Activated T-cell treated with anti-CD3 and anti-CD28 coated beads, Interleukin-2, amount 50 U/mL, for 24 hours (primary cell): ENCODE measurements around the gene SCAMP1.
A peak's percentile ranks its signal among the peaks of the same experiment; 100 is the strongest.
"Not testable (repeated sequence)": the region's sequence is repeated elsewhere in the genome, so short reads cannot be mapped to it uniquely, and the experiment has no call there.

Experiments used
- DNase-seq: peaks from one replicate; pipeline ENCODE4 v3.0.0-alpha.2; 2020
- H3K27ac Mint-ChIP-seq: 2 replicates; pipeline ENCODE4 v1.8.0; 2020; ENCODE audit warnings: mild to moderate bottlenecking, mixed read lengths
- H3K27me3 Mint-ChIP-seq: 2 replicates; pipeline ENCODE4 v1.8.0; 2020; ENCODE audit warnings: mixed read lengths
- H3K36me3 Mint-ChIP-seq: 2 replicates; pipeline ENCODE4 v1.8.0; 2020; ENCODE audit warnings: low read depth, mixed read lengths
- H3K4me1 Mint-ChIP-seq: 2 replicates; pipeline ENCODE4 v1.8.0; 2020; ENCODE audit warnings: low read depth, mixed read lengths
- H3K4me3 Mint-ChIP-seq: 2 replicates; pipeline ENCODE4 v1.8.0; 2020; ENCODE audit warnings: mild to moderate bottlenecking, moderate library complexity, mixed read lengths
- H3K9me3 Mint-ChIP-seq: 2 replicates; pipeline ENCODE4 v1.8.0; 2020; ENCODE audit warnings: mixed read lengths

SCAMP1 gene

DNA sequence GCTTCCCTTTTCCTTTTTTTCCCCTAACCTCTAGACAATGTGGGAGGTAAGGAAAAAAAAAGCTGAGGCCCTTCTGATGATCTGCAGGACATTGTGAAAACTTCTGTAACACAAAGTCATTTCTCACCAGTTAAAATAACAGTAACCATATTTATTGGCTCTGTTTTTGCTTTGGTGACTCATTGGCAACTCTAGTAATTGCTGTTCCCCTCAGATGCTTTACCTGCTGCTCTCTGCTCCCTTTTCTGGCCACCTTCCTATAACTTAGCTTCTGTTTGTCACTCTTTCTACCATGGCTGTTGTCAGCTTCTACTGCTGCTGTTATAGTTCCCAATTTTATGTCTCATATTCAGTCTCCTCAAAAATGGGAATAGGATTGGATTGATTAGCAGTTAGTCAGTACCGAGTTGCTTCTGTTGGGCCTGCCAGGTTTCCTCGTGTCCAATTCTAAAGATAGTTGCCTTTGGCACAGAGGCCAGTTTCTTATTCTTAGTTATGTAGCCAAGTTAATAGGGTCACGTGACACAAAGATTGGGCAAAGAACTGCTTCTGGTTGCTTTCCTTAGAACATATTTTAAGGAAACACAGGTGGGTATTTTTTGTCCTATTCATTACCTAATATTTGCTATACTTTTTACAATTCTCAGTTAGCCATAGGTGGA is 16.8 kb downstream of the SCAMP1 start:
- Mint-ChIP-seq H3K27ac (no peak overlapping the region), H3K27me3 (no peaks in the 10 kb centered on the region), H3K9me3 (no peaks in the 10 kb centered on the region), H3K4me1 (peaks cover 34% of the 10 kb centered on the region), H3K36me3 (peaks cover 5% of the 10 kb centered on the region), H3K4me3 (no peak overlapping the region)
- no peak for DNase-seq

DNA sequence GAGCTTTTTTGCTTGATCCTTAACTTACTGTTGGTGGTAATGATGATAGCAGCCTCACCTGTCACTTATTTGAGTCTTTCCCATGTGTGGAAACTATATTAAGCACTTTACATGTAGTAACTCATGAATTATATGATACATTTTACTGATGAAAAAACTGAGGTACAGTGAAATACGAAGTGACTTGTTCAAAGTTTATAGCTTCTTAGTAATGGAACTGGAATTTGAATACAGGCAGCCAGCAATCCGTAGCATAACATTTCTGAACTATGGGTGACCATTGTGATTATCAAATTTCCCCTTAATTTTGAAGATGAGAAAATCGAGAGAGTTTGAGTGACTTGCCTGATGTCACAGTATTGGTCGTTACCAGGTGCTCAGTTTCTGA is 17.3 kb downstream of the SCAMP1 start:
- Mint-ChIP-seq H3K27ac (no peak overlapping the region), H3K27me3 (no peaks in the 10 kb centered on the region), H3K9me3 (no peaks in the 10 kb centered on the region), H3K36me3 (peaks cover 5% of the 10 kb centered on the region), H3K4me3 (no peak overlapping the region), H3K4me1 (peaks cover 33% of the 10 kb centered on the region)
- DNase-seq, result no peak

DNA sequence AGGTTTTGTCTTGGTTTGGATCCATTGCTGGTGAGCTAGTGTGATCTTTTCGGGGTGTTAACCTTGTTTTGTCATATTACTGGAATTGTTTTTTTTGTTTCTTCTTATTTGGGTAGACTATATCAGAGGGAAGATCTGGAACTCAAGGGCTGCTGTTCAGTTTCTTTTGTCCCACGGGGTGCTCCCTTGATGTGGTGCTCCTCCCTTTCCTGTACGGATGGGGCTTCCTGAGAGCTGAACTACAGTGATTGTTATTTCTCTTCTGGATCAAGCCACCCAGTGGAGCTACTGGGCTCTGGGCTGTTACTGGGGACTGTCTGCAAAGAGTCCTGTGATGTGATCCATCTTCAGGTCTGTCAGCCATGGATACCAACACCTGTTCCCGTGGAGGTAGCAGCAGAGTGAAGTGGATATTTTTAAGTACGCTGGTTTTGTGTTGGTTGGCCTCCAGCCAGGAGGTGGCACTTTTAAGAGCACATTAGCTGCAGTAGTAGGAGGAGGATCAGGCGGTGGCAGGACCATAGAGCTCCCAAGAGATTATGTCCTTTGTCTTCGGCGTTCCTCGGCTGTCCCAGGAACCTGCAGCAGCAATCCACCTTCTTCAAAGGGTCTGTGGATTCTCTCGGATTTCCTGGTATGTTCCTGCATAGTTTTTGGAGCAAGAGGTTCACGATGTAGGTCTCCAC is 27.2 kb downstream of the SCAMP1 start:
- H3K4me1 Mint-ChIP-seq, result peaks cover 26% of the 10 kb centered on the region
- peaks cover 67% of the 10 kb centered on the region for H3K36me3 Mint-ChIP-seq

GRCh38 chr5:78391357-78391756 is 30.9 kb downstream of the SCAMP1 start:
- H3K27ac Mint-ChIP-seq, result not testable (repeated sequence)
- peaks cover 47% of the 10 kb centered on the region for H3K36me3 Mint-ChIP-seq

More for the DNA sequence above, 27.2 kb downstream of the SCAMP1 start:
- DNase-seq, result no peak
- H3K9me3 Mint-ChIP-seq, result peaks cover 38% of the 10 kb centered on the region
- no peak overlapping the region for H3K27ac Mint-ChIP-seq
- H3K27me3 Mint-ChIP-seq, result no peaks in the 10 kb centered on the region
- no peak overlapping the region for H3K4me3 Mint-ChIP-seq

DNA sequence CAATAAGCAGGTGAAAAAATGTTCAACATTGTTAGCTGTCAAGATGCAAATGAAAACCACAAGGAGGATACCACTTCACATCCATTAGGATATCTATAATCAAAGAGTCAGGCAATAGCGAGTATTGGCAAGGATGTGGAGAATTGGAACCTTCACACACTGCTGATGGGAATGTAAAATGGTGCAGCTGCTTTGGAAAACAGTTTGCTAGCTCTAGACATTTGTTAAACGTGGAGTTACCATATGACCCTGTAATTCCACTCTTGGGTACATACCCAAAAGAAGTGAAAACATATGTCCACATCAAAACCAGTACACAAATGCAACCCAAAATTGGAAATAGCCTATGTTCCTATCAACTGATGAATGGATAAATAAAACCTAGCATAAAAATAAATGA is 37.4 kb downstream of the SCAMP1 start:
- H3K4me1 Mint-ChIP-seq, result peaks cover 27% of the 10 kb centered on the region
- peaks cover 6% of the 10 kb centered on the region for H3K9me3 Mint-ChIP-seq
- H3K4me3 Mint-ChIP-seq, result no peak overlapping the region
- H3K27me3 Mint-ChIP-seq, result no peaks in the 10 kb centered on the region
- DNase-seq, result no peak
- no peak overlapping the region for H3K27ac Mint-ChIP-seq
- H3K36me3 Mint-ChIP-seq, result peaks cover 34% of the 10 kb centered on the region

More at GRCh38 chr5:78391357-78391756, 30.9 kb downstream of the SCAMP1 start:
- not testable (repeated sequence) for H3K9me3 Mint-ChIP-seq, H3K27me3 Mint-ChIP-seq, H3K4me3 Mint-ChIP-seq, DNase-seq
- peaks cover 16% of the 10 kb centered on the region for H3K4me1 Mint-ChIP-seq

DNA sequence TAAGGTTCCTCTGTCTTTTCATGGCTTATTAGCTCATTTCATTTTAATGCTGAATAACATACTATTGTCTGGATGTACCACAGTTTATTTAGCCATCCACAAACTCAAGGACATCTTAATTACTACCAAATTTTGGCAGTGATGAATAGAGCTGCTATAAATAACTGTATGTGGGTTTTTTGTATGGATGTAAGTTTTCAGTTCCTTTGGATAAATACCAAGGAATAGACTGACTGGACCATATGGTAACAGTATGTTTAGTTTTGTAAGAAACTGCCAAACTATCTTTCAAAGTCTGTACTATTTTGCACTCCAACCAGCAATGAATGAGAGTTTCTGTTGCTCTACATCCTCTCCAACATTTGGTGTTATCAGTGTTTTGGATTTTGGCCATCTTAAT is 38.7 kb downstream of the SCAMP1 start:
- H3K4me3 Mint-ChIP-seq, result no peak overlapping the region
- H3K27me3 Mint-ChIP-seq, result no peaks in the 10 kb centered on the region
- peaks cover 6% of the 10 kb centered on the region for H3K9me3 Mint-ChIP-seq
- H3K36me3 Mint-ChIP-seq, result peaks cover 29% of the 10 kb centered on the region
- H3K4me1 Mint-ChIP-seq, result peaks cover 25% of the 10 kb centered on the region
- DNase-seq, result no peak
- no peak overlapping the region for H3K27ac Mint-ChIP-seq

DNA sequence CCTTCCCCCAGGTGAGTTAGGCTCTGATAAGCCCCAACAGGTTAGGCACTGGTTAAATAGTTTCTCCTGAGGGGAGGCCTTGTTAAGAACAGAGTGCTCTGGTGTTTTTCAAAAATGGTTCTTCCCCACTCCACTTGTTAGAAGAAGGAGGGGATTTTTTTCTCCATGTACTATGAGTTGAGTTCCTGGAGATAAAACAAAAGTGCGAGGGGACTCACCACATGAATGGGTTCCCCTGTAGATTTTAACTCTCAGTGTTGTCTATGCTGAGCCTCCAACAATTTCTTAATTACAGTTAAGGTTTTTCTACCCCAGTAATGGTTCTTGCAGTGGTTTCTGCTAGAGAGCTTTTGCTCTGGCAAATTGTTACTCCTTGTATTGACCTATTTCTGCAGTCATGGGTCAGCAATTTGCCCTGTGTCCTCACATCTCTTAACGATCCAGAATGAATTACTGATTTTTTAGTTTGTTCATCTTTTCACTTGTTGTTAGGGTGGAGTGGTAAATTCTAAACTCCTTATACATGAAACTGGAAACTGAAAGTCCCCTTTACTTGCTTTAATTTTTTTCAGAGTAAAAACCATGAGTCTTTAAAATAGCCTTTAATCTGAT is 44.4 kb downstream of the SCAMP1 start:
- DNase-seq, result no peak
- H3K9me3 Mint-ChIP-seq, result no peaks in the 10 kb centered on the region
- H3K4me1 Mint-ChIP-seq, result peaks cover 52% of the 10 kb centered on the region
- H3K27me3 Mint-ChIP-seq, result no peaks in the 10 kb centered on the region
- H3K27ac Mint-ChIP-seq, result peak overlapping the region; percentile 16
- no peak overlapping the region for H3K4me3 Mint-ChIP-seq
- peaks cover 18% of the 10 kb centered on the region for H3K36me3 Mint-ChIP-seq

- Mint-ChIP-seq H3K36me3 (peaks cover 18% of the 10 kb centered on the region), H3K9me3 (no peaks in the 10 kb centered on the region), H3K27me3 (no peaks in the 10 kb centered on the region), H3K4me1 (peaks cover 53% of the 10 kb centered on the region), H3K27ac (peak overlapping the region; percentile 78), H3K4me3 (no peak overlapping the region)
- no peak for DNase-seq
These were observed 45.7 kb downstream of the SCAMP1 start for GRCh38 chr5:78405829-78406750.

DNA sequence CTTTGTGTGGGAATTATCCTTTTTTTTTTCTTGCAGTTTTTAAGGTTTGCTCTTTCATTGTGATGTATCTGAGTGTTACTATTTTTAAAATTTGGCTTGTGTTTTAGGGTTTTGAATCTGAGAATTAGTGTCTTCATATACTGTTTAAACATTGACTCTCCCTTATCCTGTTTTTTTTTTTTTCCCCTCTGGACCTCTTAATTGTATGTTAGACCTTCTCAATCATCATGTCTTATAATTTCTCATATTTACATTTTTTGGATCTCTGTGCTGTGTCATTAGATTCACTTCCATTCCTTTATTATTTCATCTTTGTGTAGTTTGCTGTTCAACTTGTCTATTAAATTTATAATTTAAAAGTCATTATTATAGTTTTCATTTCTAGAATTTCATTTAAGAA is 47.0 kb downstream of the SCAMP1 start:
- DNase-seq, result no peak
- no peaks in the 10 kb centered on the region for H3K9me3 Mint-ChIP-seq
- peaks cover 18% of the 10 kb centered on the region for H3K36me3 Mint-ChIP-seq
- no peaks in the 10 kb centered on the region for H3K27me3 Mint-ChIP-seq
- no peak overlapping the region for H3K4me3 Mint-ChIP-seq
- peak overlapping the region; percentile 13 for H3K27ac Mint-ChIP-seq
- H3K4me1 Mint-ChIP-seq, result peaks cover 52% of the 10 kb centered on the region

GRCh38 chr5:78411586-78411985 is 51.2 kb downstream of the SCAMP1 start:
- H3K4me1 Mint-ChIP-seq, result peaks cover 39% of the 10 kb centered on the region
- H3K27ac Mint-ChIP-seq, result no peak overlapping the region

GRCh38 chr5:78416677-78417425 is 56.4 kb downstream of the SCAMP1 start:
- H3K4me3 Mint-ChIP-seq, result no peak overlapping the region
- peaks cover 17% of the 10 kb centered on the region for H3K4me1 Mint-ChIP-seq
- no peaks in the 10 kb centered on the region for H3K9me3 Mint-ChIP-seq
- no peak for DNase-seq
- peaks cover 57% of the 10 kb centered on the region for H3K36me3 Mint-ChIP-seq
- H3K27ac Mint-ChIP-seq, result no peak overlapping the region
- H3K27me3 Mint-ChIP-seq, result no peaks in the 10 kb centered on the region

More at GRCh38 chr5:78411586-78411985, 51.2 kb downstream of the SCAMP1 start:
- H3K27me3 Mint-ChIP-seq, result no peaks in the 10 kb centered on the region
- H3K9me3 Mint-ChIP-seq, result no peaks in the 10 kb centered on the region
- H3K36me3 Mint-ChIP-seq, result peaks cover 32% of the 10 kb centered on the region
- no peak for DNase-seq
- H3K4me3 Mint-ChIP-seq, result no peak overlapping the region

DNA sequence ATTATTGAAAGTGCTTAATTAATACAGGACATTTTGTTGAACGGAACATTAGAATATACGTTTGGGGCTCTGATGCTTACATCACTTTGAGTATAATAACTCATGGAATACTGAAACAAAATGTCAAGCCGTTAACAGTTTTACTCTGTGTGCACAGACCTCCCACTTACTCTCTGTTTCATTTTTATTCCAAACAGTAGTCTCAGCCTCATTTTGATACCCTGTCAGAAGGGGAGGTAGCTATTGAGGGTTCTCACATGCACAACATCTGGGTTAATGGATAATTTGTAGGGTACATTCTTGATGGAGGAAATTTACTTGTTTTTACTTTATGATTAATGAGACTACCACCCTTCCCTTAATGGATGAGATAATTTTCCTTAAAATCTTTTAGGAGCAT is 59.0 kb downstream of the SCAMP1 start:
- Mint-ChIP-seq H3K27ac (no peak overlapping the region), H3K36me3 (peaks cover 70% of the 10 kb centered on the region), H3K27me3 (no peaks in the 10 kb centered on the region), H3K4me3 (no peak overlapping the region), H3K9me3 (no peaks in the 10 kb centered on the region), H3K4me1 (peaks cover 4% of the 10 kb centered on the region)
- DNase-seq, result no peak

DNA sequence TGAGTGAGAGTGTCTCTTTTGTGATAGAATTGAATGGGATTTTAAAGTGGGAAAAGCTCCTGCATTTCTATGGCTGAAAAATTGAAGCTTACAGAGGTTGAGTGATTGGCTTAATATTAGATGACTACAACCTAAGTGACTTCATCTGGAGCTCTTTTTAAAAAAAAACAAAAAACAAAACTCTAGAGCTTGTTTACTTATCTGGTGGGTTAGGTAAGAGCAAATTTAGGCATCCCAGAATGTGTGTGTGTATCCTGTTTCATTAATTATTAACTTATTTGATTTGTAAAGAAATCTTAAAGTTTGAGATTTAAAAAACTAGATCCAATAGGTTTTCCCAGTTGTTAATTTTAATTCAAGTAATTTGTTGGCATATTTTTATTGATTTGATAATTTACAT is 60.1 kb downstream of the SCAMP1 start:
- Mint-ChIP-seq H3K4me3 (no peak overlapping the region), H3K36me3 (peaks cover 72% of the 10 kb centered on the region), H3K4me1 (peaks cover 4% of the 10 kb centered on the region), H3K9me3 (no peaks in the 10 kb centered on the region), H3K27ac (no peak overlapping the region), H3K27me3 (no peaks in the 10 kb centered on the region)
- DNase-seq, result no peak

GRCh38 chr5:78424665-78425064 is 64.2 kb downstream of the SCAMP1 start:
- no peak overlapping the region for H3K27ac Mint-ChIP-seq
- no peaks in the 10 kb centered on the region for H3K4me1 Mint-ChIP-seq
- peaks cover 64% of the 10 kb centered on the region for H3K36me3 Mint-ChIP-seq
- no peaks in the 10 kb centered on the region for H3K27me3 Mint-ChIP-seq
- no peak for DNase-seq
- H3K9me3 Mint-ChIP-seq, result peaks cover 6% of the 10 kb centered on the region
- no peak overlapping the region for H3K4me3 Mint-ChIP-seq
